GM20431 (cell line): ENCODE results near the gene PCSK1.
"Not testable (repeated sequence)": the region's sequence is repeated elsewhere in the genome, so short reads cannot be mapped to it uniquely, and the experiment has no call there.

ENCODE experiments used
- in situ Hi-C: fragments of 300-500 bp; cut with MseI, MboI; formaldehyde crosslinking; loops from one replicate; pipeline ENCODE4 v1.15.0; 2020; ENCODE audit warnings: low sequenced_read_pairs; ENCODE audit not compliant: unreplicated experiment

The PCSK1 gene

GRCh38 chr5:96379896-96380295 lies 53.2 kb downstream of the PCSK1 start:
- in situ Hi-C loops, result no loop called here

- in situ Hi-C loops, result no loop called here
Measured at GRCh38 chr5:96377597-96377996, 55.5 kb downstream of the PCSK1 start.

- in situ Hi-C loops, result no loop called here
Measured at GRCh38 chr5:96377167-96377566, 55.9 kb downstream of the PCSK1 start.

GRCh38 chr5:96374653-96375052 lies 58.4 kb downstream of the PCSK1 start:
- in situ Hi-C loops, result no loop called here

- in situ Hi-C loops, result no loop called here
Measured at GRCh38 chr5:96373381-96373733, 59.7 kb downstream of the PCSK1 start.

- in situ Hi-C loops, result no loop called here
Measured at GRCh38 chr5:96372726-96373380, 60.2 kb downstream of the PCSK1 start.

- in situ Hi-C loops, result no loop called here
Measured at GRCh38 chr5:96370976-96371375, 62.1 kb downstream of the PCSK1 start.

- in situ Hi-C loops, result not testable (repeated sequence)
Measured at GRCh38 chr5:96367337-96367736, 65.7 kb downstream of the PCSK1 start.

- in situ Hi-C loops, result no loop called here
Measured at GRCh38 chr5:96354237-96354636, 78.8 kb downstream of the PCSK1 start.

GRCh38 chr5:96353220-96353619 lies 79.8 kb downstream of the PCSK1 start:
- in situ Hi-C loops, result no loop called here

GRCh38 chr5:96350678-96351077 lies 82.4 kb downstream of the PCSK1 start:
- in situ Hi-C loops, result no loop called here

GRCh38 chr5:96348536-96348935 lies 84.5 kb downstream of the PCSK1 start:
- in situ Hi-C loops, result loop anchor here (10.0 to 25.0 kb wide), 2 partner anchors 246 to 386 kb away; partner anchors contain the start of gene ELL2

- in situ Hi-C loops, result loop anchor here (10.0 to 25.0 kb wide), 2 partner anchors 247 to 385 kb away; partner anchors contain the start of gene ELL2
Measured at GRCh38 chr5:96347502-96348292, 85.4 kb downstream of the PCSK1 start.

- in situ Hi-C loops, result loop anchor here (10.0 to 25.0 kb wide), 2 partner anchors 250 to 383 kb away; partner anchors contain the start of gene ELL2
Measured at GRCh38 chr5:96344678-96345577, 88.1 kb downstream of the PCSK1 start.

- in situ Hi-C loops, result loop anchor here (10.0 to 25.0 kb wide), 2 partner anchors 252 to 381 kb away; partner anchors contain the start of gene ELL2
Measured at GRCh38 chr5:96343094-96343493, 90.0 kb downstream of the PCSK1 start.

- in situ Hi-C loops, result loop anchor here (10.0 to 25.0 kb wide), 2 partner anchors 252 to 380 kb away; partner anchors contain the start of gene ELL2
Measured at GRCh38 chr5:96342581-96342980, 90.5 kb downstream of the PCSK1 start.
